OCI-LY3 (cell line): Measurements from ENCODE around the gene P2RY13.

ENCODE experiments used
- CTCF ChIP-seq: fragments of 200-600, 300-600 bp; sonication (generic); IDR thresholded peaks from 2 replicates; pipeline ENCODE4 v1.5.1; 2014; ENCODE audit warnings: antibody characterized with exemption, low read length, low read depth
- EZH2phosphoT487 ChIP-seq: fragments of 200-600 bp; shearing (Covaris generic); IDR thresholded peaks from 2 replicates; pipeline ENCODE4 v1.6.1; 2018; ENCODE audit warnings: antibody characterized with exemption, mixed run types, low read depth

DNA sequence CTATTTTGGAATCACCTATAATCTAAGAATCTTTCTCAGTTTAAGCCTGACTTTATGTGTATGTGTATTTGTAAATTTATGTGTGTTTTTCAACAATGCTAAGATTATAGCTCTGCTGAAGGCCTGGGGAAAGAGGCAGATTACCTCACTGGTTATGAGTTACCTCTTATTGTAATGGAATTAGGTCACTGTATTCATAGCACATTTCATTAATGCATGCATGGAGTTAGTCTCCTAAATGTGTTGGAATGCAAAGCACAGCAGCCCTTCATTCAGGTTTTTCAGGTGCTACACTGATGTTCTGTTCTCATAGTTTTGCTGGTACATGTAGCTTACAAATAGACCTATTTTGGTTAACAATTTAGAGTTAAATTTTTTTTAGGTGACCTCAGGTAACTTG, 22.2 kb downstream of the P2RY13 start:
- TF ChIP-seq CTCF: no peak
- no peak for TF ChIP-seq EZH2phosphoT487
